ENCODE data around the gene FHDC1.

DNA sequence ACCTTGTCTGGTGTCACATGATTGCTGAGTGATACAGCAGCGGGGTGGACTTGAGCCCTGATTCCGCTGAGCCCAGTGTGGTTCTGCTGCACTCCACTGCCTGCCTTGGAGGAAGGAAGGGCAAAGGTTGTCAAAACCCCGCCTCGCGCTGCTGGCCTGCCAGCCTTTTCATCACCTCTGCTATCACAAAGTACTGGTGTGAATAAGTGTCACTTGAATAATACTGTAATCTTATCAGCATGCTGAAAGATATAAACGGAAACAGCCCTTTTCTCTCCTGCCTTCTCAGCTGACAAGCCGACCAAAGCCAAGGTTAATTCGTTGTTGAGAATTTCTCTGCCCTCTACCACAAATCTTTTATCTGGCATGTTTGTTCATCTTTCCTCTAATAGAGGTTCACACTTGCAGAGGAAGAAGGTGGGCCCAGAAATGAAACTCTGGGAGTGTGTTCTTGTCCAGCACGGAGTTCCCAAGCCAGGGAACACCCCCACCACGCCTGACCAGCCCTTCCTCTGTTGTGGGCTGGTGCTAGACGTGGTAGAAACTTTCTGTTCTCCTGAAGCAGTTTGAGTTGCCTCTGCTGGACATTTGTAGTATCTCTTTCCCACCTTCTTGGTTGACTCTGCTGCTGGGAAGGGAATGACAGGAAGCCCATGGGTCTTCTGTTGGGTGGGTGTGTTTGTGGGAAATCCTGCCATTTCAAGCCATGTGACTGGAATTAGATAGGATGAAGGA is 21.5 kb downstream of the FHDC1 start:
- TF ChIP-seq CTCF (IDR thresholded peaks at IDR 0.05): no peak
- TF ChIP-seq POLR2A (IDR thresholded peaks at IDR 0.05): no peak
